GM19099 (cell line): ENCODE data around the gene SLC6A6.

Source experiments
- POLR2A ChIP-seq: IDR thresholded peaks from 3 replicates; pipeline ENCODE4 v1.6.1; 2011; ENCODE audit warnings: low read depth; ENCODE audit not compliant: insufficient read length; ENCODE audit errors: extremely low read depth

The SLC6A6 gene

DNA sequence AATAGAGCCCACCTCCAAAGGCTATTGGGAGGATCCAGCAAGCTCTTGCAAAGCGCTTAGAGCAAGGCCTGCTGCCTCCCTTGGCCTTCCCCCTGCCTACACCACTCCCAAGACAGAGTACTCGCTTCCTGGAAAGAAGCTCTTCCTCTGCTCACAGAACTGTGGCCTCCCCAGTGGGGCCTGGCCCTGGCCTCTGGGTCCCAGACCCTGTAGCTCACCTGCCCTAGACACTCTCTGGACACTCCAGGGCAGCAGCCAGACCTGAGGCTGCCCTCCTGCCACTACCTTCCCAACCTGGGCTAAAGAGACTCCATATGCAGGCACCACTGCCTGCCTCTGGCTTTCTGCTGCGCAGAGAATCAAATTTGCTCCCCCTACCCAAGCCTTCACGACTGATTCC is 87.8 kb downstream of the SLC6A6 start:
- no peak for TF ChIP-seq POLR2A

GRCh38 chr3:14490831-14491230 is 88.4 kb downstream of the SLC6A6 start:
- TF ChIP-seq POLR2A: no peak

- TF ChIP-seq POLR2A: no peak
Observed at GRCh38 chr3:14491396-14492190, 89.2 kb downstream of the SLC6A6 start.

DNA sequence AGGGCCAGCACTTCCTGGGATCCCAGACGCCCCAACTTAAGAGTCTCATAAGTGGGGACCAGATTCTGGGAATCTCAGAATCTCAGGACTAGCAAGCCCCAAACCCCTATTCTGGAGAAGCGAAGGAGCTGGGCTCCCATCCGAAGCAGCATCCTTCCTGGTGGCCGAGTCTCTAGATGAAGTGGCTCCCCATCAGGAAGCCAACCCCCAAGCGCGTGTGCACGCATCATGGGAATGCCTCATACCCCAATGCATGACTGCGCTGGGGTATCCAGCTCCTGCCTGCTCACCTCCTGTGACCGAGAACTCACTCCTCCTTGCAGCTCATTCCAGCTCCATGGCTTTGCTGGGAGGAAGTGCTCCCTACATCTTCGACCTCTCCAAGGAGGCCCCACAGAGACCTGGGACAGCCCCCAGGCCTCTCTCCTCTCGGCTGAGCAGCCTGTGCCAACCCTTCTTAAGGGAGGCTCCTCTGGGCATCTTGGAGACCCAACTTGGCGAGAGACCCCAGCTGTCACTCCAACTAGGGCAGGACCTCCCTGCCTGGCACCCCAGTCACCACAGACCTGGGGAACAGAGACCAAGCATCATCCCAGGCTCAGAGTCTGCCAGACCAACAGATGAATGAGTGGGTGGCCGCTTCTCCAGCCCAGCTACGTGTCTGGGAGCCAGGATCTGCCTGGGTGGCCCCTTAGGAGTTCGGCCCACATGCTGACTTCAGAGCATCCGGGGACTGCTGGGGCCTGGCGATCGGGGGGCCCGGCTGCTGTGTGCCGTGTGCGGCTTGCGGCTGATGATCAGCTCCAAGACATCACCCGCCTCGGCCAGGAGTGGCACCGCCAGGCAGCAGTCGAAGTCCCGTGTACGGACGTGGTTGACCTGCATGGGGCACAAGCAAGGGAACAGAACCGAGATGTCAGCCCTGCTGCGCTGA is 90.8 kb downstream of the SLC6A6 start:
- no peak for TF ChIP-seq POLR2A

GRCh38 chr3:14494279-14494972 is 92.0 kb downstream of the SLC6A6 start:
- no peak for TF ChIP-seq POLR2A

DNA sequence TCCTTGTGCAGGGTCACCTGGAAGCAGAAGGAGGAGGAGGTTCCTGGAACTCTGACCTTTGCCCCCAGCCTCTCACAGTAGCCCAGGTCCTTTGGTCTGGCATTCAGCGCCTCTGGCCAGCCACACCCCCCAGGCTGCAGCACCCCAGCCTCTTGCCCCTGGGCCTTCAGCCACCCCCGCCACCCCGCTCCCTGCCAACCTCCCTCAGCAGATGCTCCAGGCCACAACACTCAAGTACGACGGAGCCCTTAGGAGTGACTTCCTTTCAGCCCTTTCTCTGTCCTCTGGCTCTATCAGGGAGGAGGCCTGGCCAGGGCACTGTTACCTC is 92.5 kb downstream of the SLC6A6 start:
- TF ChIP-seq POLR2A: no peak

GRCh38 chr3:14496351-14496750 is 93.9 kb downstream of the SLC6A6 start:
- TF ChIP-seq POLR2A: no peak

DNA sequence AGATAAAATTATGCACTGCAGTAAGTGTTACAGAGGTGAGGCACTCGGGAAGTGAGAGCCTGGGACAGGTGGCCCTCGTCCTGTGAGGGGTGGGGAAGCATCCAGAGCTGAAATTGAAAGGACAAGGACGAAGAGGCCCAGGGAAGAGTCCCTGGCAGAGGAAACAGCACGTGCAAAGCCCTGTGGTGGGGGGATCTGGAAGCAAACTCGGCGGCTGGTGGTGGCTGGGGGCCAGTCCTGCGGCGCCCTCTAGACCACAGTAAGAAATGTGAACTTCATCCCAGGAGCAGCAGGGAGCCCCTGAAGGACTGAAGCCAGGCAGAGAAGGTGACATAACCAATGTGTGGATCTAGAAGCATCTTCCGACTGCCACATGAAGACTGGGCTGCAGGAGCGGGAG is 94.9 kb downstream of the SLC6A6 start:
- TF ChIP-seq POLR2A: no peak

DNA sequence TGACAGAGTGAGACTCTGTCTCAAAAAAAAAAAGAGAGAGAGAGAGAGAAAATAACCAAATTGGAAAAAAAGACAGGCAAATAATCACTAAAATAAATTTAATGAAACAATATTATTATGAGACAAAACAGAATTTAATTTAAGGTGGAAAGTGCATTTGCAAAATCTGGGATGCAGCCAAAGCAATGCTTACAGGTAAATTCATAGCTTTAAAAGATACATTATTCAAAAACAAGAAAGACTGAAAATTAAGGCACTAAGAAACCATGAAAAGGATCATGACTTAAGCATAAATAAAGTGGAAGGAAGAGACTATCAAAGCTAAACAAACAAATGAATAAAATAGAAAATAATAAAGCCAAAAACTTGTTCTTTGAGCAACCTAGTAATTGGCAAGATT is 100.1 kb downstream of the SLC6A6 start:
- TF ChIP-seq POLR2A: no peak

GRCh38 chr3:14503033-14503705 is 100.8 kb downstream of the SLC6A6 start:
- TF ChIP-seq POLR2A: no peak

DNA sequence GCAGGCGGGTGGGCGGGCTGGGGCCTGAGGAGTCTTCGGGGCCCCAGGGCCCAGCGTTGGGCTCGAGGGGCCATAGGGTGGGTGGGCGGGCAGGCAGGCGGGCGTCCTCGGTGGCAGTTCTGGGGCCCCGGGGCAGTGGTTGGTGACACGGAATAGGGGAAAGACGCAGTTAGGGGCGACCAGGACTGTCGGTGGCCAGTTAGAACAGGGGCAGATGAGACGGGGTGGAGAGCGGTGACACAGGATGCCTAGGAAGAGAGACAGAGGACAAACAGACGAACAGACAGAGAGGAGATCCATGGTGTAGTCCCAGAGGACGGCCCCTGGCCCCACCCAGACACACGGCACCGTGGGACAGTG is 101.3 kb downstream of the SLC6A6 start:
- no peak for TF ChIP-seq POLR2A

DNA sequence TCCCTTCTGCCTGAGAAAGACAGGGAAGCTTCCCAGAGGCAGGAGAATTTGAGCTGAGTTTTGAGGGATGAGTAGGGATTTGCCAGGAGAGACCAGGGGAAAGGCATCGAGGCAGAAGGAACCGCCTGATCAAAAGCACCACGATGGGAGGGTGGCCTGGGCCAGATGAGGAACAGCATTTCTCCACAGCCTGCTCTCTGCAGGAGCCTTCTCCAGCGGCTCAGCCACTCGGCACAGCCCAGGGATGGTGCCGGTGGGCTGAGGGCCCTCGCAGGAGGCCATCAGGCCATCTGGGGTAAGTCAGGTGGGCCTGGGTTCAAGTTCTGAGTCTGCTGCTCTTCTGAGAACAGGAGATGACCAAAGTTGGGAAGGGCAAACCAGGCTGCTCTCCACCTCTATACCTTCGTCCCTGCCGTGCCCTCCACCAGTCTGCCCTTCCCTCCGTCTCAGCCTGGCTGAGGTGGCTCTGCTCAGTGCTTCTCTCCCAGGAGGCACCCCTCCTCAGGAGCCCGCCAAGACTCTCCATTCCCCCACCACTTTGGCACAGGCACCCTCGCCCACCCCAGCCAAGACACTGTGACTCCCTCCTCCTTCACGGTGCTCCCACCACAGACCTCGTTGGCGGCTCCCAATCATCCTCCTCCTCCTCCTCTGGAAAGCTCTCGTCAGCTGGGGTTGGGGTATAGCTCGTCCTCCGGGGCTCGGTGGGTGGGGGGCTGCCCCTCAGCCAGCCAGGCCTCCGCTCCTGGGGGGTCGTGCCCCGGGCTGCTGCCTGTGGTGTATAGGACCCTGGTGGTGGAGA is 102.8 kb downstream of the SLC6A6 start:
- TF ChIP-seq POLR2A: no peak

- no peak for TF ChIP-seq POLR2A
Observed at GRCh38 chr3:14505803-14506500, 103.5 kb downstream of the SLC6A6 start.

DNA sequence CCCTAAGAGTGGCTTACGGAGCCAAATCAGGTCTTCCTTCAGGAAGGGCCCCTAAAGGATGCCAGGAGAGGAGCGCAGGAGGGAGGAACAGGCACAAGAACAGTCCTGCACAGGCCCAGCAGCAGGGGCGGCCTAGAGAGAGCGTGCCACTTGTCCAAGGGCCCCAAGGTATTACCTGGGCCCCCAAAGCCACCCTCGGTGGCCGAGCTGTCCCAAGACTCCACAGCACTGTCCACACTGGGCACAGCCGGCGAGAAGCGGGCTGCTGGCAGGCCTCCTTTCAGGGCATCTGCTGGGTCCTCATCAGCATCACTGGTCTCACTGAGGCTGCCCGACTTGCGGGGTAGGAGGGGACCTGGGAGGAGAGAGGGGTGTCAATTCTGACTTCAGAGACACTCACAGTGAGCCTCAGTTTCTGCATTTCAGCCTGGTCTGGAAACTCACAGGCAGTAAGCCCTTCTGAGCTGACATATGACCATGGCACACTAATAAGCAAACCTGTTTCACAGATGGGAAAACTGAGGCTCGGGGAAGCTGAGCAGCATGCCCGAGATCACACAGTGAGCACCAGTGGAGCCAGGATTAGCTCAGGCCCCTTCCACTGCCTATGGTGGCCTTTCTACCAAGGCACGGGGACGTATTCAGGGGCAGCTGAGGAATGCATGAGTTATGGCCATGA is 104.4 kb downstream of the SLC6A6 start:
- no peak for TF ChIP-seq POLR2A

DNA sequence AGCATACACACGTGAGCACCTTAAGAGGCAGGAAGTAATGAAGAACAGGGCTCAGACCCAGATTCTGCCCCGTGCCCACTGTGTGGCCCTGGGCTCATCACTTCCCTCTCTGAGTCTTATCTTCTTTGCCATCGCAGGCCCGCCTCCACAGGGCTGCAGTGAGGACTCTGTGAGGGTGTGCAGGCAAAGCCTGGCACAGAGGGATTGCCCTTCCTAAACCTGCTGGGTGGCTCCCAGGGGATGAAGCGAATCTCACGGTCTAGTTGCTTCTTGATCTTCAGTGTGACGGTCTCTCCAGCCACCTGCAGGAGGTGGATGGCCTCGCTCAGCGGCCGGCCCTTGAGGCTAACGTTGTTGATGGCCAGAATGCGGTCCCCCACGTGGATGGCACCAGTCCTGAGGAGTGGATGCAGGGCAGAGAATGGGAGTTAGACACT is 104.9 kb downstream of the SLC6A6 start:
- TF ChIP-seq POLR2A: no peak
